Naive B cell (primary cell): Measurements from ENCODE around the gene NF2. TPM values are rescaled to one million over a fixed set of nuclear protein-coding genes. Genes with fewer than 3 reads are reported as not detected.
A peak's percentile ranks its signal among the peaks of the same experiment; 100 is the strongest.

Source experiments
- ATAC-seq, 2 donors: fragments of 150-1000 bp; cut with Tn5 transposase; 2 replicates each; pipeline ENCODE4 v1.10.0; 2021; ENCODE audit warnings: low read depth in 2 of 2, mild to moderate bottlenecking in 2 of 2, moderate library complexity in 2 of 2
- DNase-seq: peaks from one replicate; pipeline ENCODE4 v3.0.0; 2022
- H3K27ac Mint-ChIP-seq, 6 donors: one replicate each; pipeline ENCODE4 v1.8.0; 2020 to 2022; ENCODE audit warnings: mild to moderate bottlenecking in 6 of 6, mixed read lengths in 6 of 6, moderate library complexity in 5 of 6, inconsistent platforms in 2 of 6
- H3K27me3 Mint-ChIP-seq, 3 donors: one replicate each; pipeline ENCODE4 v1.8.0; 2021 to 2022; ENCODE audit warnings: mixed read lengths in 3 of 3, mild to moderate bottlenecking in 1 of 3
- H3K36me3 Mint-ChIP-seq, 2 donors: one replicate each; pipeline ENCODE4 v1.8.0; 2020 to 2022; ENCODE audit warnings: mixed read lengths in 2 of 2, inconsistent platforms in 1 of 2, mild to moderate bottlenecking in 1 of 2
- H3K4me1 Mint-ChIP-seq, 3 donors: one replicate each; pipeline ENCODE4 v1.8.0; 2020 to 2022; ENCODE audit warnings: mixed read lengths in 3 of 3, inconsistent platforms in 1 of 3, mild to moderate bottlenecking in 1 of 3, moderate library complexity in 1 of 3
- H3K4me3 Mint-ChIP-seq, 8 donors: one replicate each; pipeline ENCODE4 v1.8.0; 2020 to 2022; ENCODE audit warnings: mild to moderate bottlenecking in 8 of 8, mixed read lengths in 8 of 8, moderate library complexity in 8 of 8, inconsistent platforms in 2 of 8
- H3K9me3 Mint-ChIP-seq, 7 donors: one replicate each; pipeline ENCODE4 v1.8.0; 2020 to 2022; ENCODE audit warnings: mixed read lengths in 7 of 7, mild to moderate bottlenecking in 5 of 7, inconsistent platforms in 2 of 7, moderate library complexity in 1 of 7
- polyA plus RNA-seq, 6 donors: library from polyadenylated mRNA; unstranded; fragments of 300-500 nt; fragmentation: Illumina TruSeq; gene quantifications; one replicate each; pipeline ENCODE4 v1.2.3, GENCODE V29; 2021; ENCODE audit warnings: low read depth in 6 of 6

NF2 gene
- polyA plus RNA-seq, 6 donors from 2014 or later: 6.5 to 23.7 (median 20.0) TPM

DNA sequence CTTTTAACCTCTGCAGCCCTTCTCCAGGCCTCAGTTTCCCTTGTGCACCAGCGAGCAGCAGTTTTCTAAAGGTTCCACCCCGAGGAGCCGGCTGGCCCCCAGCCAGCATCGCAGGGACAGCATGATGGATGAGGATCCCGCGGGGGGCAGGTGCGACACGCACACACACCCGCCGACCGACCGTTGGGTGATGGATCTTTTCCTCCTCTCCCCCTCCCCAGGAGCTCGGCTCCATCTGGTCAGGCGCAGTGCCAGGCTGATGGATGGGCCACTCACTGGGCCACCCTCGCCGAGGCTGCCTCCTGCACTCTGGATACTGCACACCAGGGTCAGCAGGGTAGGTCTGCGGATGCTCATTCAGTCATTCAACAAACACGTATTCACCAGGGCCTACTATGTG lies 103.6 kb downstream of the NF2 start:
- H3K4me3 Mint-ChIP-seq: no peak overlapping the region
- H3K27ac Mint-ChIP-seq: peak overlapping the region in 1 of 6 donors; percentile 61
- H3K9me3 Mint-ChIP-seq: peaks cover 0 to 1% (median 0%) of the 10 kb centered on the region in 7 donors
- H3K36me3 Mint-ChIP-seq: peaks cover 0 to 4% of the 10 kb centered on the region in 2 donors
- H3K27me3 Mint-ChIP-seq: peaks cover 9 to 44% (median 23%) of the 10 kb centered on the region in 3 donors
- ATAC-seq: no peak
- DNase-seq: no peak
- H3K4me1 Mint-ChIP-seq: peaks cover 3 to 10% (median 7%) of the 10 kb centered on the region in 3 donors

DNA sequence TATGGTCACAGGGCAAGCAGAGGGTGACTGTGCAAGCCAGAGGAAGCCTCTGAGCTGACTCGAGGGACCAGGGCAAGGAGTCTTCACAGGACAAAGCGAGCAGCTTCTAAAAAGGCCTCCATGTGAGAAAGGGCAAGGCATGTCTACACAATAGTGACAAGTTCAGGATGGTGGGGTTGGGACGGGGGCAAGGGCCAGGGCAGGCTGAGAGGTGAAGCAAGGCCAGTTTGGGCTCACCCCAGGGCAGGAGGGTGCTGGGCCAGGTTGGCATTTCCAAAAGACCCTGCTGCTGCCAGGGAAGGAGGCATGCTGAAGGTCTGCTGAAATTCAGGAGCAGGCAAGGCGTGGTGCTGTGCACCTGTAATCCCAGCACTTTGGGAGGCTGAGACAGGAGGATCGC lies 104.0 kb downstream of the NF2 start:
- Mint-ChIP-seq H3K4me3 (peak overlapping the region in 1 of 8 donors; percentile 16), H3K27me3 (peaks cover 11 to 49% (median 27%) of the 10 kb centered on the region in 3 donors), H3K4me1 (peaks cover 0 to 10% (median 9%) of the 10 kb centered on the region in 3 donors), H3K27ac (peak overlapping the region in 1 of 6 donors; percentile 61), H3K9me3 (peaks cover 0 to 2% (median 0%) of the 10 kb centered on the region in 7 donors), H3K36me3 (peaks cover 0 to 5% of the 10 kb centered on the region in 2 donors)
- DNase-seq (no peak), ATAC-seq (no peak)

DNA sequence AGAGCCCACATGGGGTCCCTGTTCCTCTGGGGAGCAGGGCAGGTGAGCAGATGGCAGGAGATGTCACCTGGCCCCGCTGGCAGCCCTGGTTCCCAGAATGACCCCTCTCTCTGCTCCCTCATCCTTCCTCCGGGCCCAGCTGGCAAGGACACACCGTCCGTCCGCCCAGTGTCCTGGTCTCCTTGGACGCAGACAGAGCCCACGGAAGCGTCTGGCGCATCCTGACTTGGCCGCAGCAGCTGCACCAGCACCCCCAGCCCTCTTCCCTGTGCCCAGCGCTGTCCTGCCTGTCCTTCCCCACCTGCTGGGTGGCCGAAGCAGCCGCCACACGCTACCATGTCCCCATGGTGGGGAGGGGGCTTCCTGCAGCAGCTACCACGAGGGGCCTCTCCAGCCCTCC lies 106.8 kb downstream of the NF2 start:
- peaks cover 0 to 5% (median 0%) of the 10 kb centered on the region in 3 donors for H3K4me1 Mint-ChIP-seq
- ATAC-seq: no peak
- DNase-seq: no peak
- H3K27ac Mint-ChIP-seq: no peak overlapping the region
- peaks cover 0 to 5% of the 10 kb centered on the region in 2 donors for H3K36me3 Mint-ChIP-seq
- peaks cover 11 to 57% (median 20%) of the 10 kb centered on the region in 3 donors for H3K27me3 Mint-ChIP-seq
- H3K4me3 Mint-ChIP-seq: no peak overlapping the region
- peaks cover 0 to 2% (median 0%) of the 10 kb centered on the region in 7 donors for H3K9me3 Mint-ChIP-seq

DNA sequence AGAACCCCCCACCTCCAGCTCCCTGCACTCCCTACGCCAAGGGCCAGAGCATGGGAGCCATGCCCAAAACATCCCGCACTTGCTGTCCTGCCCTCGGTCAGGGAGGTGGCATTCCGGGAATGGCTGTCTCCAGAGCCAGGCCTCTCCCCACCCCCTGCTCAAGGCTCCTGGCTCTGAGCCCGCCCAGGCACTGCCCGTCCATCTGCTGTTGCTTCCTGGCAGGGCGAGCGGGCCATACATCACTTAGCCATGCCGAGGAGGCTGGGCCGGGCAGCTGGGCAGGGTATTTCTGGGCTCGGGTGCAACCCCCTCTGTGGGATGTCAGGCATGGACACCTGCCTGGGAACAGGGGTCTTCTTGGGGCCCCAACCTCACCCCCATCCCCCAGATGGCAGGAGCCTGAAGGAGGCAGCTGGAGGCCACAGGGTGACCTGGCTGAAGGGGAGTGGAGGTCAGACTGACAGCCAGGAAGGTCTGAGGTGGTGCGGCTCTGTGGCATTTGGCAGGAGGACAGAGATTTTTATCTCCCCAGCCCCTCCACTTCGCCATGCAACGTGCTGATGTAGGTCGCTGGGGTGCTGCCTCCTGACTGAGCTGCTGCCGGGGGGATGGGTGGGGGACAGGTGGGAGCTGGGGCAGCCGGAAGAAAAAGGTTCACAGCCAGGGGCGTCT lies 107.6 kb downstream of the NF2 start:
- Mint-ChIP-seq H3K9me3 (peaks cover 0 to 2% (median 0%) of the 10 kb centered on the region in 7 donors), H3K4me3 (no peak overlapping the region), H3K36me3 (peaks cover 0 to 5% of the 10 kb centered on the region in 2 donors), H3K27me3 (peaks cover 11 to 62% (median 25%) of the 10 kb centered on the region in 3 donors), H3K27ac (no peak overlapping the region), H3K4me1 (peaks cover 0 to 5% (median 0%) of the 10 kb centered on the region in 3 donors)
- ATAC-seq (no peak), DNase-seq (no peak)

DNA sequence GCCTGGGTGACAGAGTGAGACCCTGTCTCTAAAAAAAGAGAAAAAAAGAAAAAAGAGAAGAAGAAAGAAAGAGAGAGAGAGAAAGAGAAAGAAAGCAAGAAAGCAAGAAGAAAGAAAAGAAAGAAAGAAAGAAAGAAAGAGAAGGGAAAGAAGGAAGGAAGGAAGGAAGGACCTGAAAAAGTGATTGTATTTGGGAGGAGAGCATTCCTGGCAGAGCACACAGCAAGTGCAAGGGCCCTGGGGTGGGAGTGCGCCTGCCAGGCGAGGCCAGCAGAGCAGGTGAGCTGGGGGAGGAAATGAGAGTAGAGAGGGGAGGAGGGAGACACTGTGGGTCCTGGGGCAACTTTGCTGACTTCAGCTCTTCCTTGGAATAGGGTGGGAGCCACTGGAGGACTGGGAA lies 108.7 kb downstream of the NF2 start:
- H3K27me3 Mint-ChIP-seq: peaks cover 19 to 62% (median 33%) of the 10 kb centered on the region in 3 donors
- peaks cover 0 to 2% (median 0%) of the 10 kb centered on the region in 7 donors for H3K9me3 Mint-ChIP-seq
- ATAC-seq: no peak
- peaks cover 0 to 5% of the 10 kb centered on the region in 2 donors for H3K36me3 Mint-ChIP-seq
- peaks cover 0 to 5% (median 0%) of the 10 kb centered on the region in 3 donors for H3K4me1 Mint-ChIP-seq
- H3K4me3 Mint-ChIP-seq: no peak overlapping the region
- no peak for DNase-seq
- peak overlapping the region in 1 of 6 donors; percentile 28 for H3K27ac Mint-ChIP-seq

DNA sequence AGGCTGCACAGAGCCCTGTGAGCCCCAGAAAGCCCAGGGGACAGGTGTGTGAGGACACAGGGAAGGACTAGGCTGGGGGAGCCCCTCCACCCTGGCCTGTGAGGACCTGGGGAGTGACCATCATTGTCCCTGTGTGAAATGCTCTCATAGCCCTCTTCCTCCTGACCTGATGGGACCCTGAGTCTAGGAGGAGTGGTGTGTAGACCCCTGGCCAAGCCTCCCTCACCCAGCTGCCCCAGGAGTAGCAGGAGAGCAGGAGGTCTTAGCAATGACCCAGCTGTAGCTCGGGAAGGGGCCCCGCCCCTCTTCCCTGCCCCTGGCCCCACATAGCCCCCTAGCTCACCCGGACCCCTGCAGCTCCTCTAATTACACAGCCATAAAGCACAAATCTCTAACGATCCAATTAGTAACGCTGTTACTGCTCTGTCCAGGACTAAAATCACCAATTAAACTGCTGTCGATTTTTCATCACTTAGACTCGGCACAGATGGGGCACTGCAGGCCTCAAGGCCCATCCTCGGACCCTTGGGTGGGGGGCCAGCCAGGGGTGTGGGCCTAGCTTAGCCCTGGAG lies 109.8 kb downstream of the NF2 start:
- H3K27ac Mint-ChIP-seq: no peak overlapping the region
- no peak overlapping the region for H3K4me3 Mint-ChIP-seq
- DNase-seq: no peak
- peaks cover 0 to 5% (median 0%) of the 10 kb centered on the region in 3 donors for H3K4me1 Mint-ChIP-seq
- peaks cover 0 to 5% of the 10 kb centered on the region in 2 donors for H3K36me3 Mint-ChIP-seq
- no peak for ATAC-seq
- H3K27me3 Mint-ChIP-seq: peaks cover 19 to 68% (median 37%) of the 10 kb centered on the region in 3 donors
- H3K9me3 Mint-ChIP-seq: peaks cover 0 to 2% (median 0%) of the 10 kb centered on the region in 7 donors

DNA sequence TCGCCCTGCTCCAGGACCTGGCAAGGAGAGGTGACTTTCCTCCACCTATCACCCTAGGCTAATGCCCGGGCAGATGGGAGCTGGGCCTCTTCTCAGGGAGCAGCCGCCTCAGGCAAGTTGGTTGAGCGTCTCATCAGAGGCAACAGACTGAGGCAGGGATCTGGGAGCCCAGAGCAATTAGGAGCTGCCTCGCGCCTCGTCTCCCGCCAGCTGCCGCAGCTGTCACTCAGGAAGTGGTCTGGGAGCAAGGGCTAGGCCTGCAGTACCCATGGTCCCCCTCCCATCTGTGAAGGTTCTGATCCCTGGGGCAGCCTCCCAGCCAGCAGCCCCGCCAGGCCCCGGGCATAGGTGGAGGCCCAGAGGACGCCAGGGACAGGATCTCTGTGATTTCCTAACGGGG lies 111.8 kb downstream of the NF2 start:
- DNase-seq (no peak), ATAC-seq (no peak)
- Mint-ChIP-seq H3K4me3 (peak overlapping the region in 1 of 8 donors; percentile 25), H3K4me1 (peaks cover 7 to 13% (median 11%) of the 10 kb centered on the region in 3 donors), H3K27me3 (peaks cover 28 to 77% (median 53%) of the 10 kb centered on the region in 3 donors), H3K27ac (no peak overlapping the region), H3K36me3 (peaks cover 0 to 5% of the 10 kb centered on the region in 2 donors), H3K9me3 (peaks cover 0 to 2% (median 0%) of the 10 kb centered on the region in 7 donors)

DNA sequence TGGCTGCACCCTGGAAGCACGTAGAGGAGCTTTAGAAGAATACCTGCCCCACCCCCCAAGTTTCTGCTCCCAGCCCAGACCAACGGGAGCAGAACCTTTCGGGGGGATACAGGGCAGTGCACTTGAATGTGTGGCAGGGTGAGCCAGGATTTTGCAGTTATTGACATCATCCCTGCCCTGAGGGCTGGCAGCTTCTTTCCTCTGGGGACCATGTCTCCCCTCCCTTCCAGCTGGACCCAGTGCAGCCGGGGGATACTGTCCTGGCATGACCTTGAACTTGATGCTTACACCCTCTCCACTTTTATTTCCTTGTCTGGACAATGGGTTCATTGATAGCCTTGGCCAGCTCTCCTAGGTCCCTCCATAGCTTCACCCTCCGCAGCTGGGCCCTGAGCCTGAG lies 112.3 kb downstream of the NF2 start:
- H3K27ac Mint-ChIP-seq: no peak overlapping the region
- peaks cover 28 to 73% (median 53%) of the 10 kb centered on the region in 3 donors for H3K27me3 Mint-ChIP-seq
- H3K4me1 Mint-ChIP-seq: peaks cover 7 to 13% (median 11%) of the 10 kb centered on the region in 3 donors
- DNase-seq: no peak
- peaks cover 0 to 2% (median 0%) of the 10 kb centered on the region in 7 donors for H3K9me3 Mint-ChIP-seq
- no peak overlapping the region for H3K4me3 Mint-ChIP-seq
- H3K36me3 Mint-ChIP-seq: peaks cover 0 to 5% of the 10 kb centered on the region in 2 donors
- ATAC-seq: no peak

DNA sequence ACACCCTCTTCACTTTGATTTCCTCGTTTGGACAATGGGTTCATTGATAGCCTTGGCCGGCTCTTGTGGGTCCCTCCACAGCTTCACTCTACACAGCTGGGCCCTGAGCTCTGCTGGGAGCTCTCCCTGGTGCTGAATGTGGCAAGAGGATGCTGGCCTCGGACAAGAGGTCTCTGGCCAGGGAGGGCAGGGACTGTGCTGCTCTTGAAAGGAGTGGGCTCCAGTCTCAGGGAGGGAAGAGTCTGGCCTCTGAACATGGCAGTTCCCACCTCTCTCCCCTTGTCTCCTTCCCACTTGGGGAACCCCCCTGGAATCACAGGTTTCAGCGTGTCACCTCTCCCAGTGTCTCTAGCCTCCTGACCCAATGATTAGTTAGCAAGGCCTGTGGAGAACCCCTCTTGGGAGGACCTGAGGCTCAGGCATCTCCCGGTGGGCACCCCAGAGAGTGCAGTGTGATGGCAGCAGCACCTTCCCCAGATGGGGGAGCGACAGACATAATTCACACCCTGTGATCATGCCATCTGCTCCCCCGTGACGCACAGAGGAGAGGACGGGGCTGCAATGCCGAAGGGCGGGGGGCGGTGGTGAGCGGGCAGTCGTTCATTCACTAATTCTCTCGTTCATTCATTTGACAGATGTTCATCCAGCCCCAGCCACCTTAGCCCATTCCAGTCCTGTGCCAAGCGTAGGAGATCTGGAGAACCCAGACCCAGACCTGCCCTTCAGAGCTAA lies 113.5 kb downstream of the NF2 start:
- Mint-ChIP-seq H3K27me3 (peaks cover 23 to 75% (median 56%) of the 10 kb centered on the region in 3 donors), H3K36me3 (peaks cover 0 to 1% of the 10 kb centered on the region in 2 donors), H3K4me3 (peak overlapping the region in 2 of 8 donors; percentile 43 to 47), H3K4me1 (peaks cover 7 to 14% (median 11%) of the 10 kb centered on the region in 3 donors), H3K27ac (peak overlapping the region in 1 of 6 donors; percentile 88), H3K9me3 (peaks cover 0 to 2% (median 0%) of the 10 kb centered on the region in 7 donors)
- no peak for ATAC-seq
- DNase-seq: no peak

DNA sequence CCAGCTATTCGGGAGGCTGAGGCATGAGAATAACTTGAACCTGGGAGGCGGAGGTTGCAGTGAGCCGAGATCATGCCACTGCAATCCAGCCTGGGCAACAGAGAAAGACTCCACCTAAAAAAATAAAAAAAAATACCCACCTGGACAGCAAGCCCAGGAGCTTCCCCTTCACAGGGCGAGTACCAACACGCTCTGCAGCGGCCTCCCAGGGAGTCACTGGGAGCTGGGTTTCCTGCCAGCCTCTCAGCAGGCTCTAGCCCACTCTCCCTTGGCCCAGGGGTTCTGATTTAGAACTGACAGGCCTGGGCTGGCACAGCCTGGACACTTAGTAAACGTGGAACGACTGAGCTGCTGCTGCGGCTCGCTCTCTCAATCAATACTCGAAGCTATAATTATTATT lies 114.4 kb downstream of the NF2 start:
- Mint-ChIP-seq H3K4me3 (peak overlapping the region in 1 of 8 donors; percentile 47), H3K36me3 (no peaks in the 10 kb centered on the region), H3K27ac (no peak overlapping the region), H3K9me3 (no peaks in the 10 kb centered on the region), H3K4me1 (peaks cover 7 to 14% (median 8%) of the 10 kb centered on the region in 3 donors), H3K27me3 (peaks cover 21 to 75% (median 53%) of the 10 kb centered on the region in 3 donors)
- ATAC-seq (no peak), DNase-seq (no peak)

DNA sequence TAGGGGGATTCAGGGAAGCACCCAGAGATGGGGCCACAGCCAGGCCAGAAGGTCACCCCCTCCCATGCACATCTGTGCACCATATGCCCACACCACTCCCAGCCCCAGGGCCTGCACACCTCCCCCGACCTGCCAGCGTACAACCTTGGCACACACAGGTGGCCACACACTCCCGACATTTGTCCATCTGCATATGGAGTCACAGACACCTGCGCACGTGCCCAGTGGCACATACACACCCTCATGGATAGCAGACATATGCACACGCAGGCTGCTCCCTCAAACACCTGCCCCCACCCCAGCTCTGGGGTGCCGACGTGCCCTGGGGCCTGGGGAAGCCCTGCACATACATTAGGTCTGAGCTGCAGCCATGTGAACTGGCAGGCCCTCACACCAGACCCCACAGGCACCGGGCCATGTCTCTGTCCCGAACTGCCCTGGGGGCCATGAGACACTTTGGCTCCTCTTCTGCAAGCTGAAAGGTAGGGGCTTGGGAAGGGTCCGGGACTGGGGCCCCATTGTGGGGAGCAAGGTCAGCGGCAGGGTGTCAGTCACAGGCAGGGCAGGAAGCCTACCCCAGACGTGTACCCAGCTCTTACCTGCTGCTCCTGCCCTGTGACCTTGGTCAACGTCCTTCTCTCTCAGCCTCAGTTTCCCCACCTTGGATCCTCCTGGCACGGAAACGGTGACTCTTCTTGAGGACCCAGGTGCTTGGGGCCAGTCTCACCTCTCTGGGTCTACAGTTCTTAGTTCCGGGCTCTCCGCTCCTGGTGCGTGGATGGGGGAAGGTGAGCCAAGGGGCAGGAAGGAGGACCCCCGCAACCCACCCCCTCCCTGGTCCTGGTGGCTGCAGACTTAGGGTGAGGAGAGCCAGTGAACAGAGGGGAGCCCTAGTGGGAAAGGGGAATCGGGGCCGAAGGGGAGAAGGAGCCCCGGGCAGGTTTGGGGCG lies 115.8 kb downstream of the NF2 start:
- ATAC-seq (no peak), DNase-seq (no peak)
- Mint-ChIP-seq H3K4me1 (peaks cover 7 to 14% (median 8%) of the 10 kb centered on the region in 3 donors), H3K27ac (no peak overlapping the region), H3K36me3 (no peaks in the 10 kb centered on the region), H3K4me3 (peak overlapping the region in 7 of 8 donors; percentile 7 to 74 (median 55)), H3K9me3 (no peaks in the 10 kb centered on the region), H3K27me3 (peaks cover 21 to 75% (median 56%) of the 10 kb centered on the region in 3 donors)

DNA sequence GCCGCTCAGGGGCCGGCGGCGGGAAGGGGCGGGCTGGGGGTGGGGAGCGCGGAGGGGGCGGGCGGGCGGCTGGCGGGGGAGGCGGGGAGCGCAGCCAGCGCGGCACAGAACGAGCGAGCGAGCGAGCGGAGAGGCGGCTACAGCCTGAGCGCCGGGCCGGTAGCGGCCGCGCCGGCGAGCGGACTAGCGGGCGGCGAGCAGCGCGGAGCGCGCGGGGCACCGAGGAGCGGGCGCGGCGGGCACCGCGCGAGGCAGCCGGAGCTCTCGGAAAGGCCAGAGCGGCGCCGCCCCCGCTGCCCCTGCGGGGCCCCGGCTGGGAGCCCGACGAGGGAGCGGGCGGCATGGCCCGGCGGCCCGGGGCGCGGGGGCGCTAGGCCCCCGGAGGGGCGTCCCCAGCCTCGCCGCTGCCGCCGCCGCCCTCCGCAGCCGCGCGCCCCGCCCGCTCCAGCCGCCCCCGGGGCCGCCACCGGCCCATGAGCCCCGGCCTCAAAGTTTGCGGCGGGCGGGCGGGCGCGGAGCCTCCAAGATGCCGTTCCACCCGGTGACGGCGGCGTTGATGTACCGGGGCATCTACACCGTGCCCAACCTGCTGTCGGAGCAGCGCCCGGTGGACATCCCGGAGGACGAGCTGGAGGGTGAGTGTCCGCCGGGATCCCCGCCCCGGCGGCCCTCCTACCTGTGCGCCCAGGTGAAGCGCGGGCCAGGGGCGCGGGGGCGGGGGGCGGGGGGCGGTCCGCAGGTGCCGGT lies 116.6 kb downstream of the NF2 start, which contains the start of gene CABP7:
CABP7 (plus strand) TSS at position 105 of the 747 bp plus-strand sequence; CDS start at position 527, 422 bp downstream.
- Mint-ChIP-seq H3K4me1 (peaks cover 7 to 14% (median 8%) of the 10 kb centered on the region in 3 donors), H3K36me3 (no peaks in the 10 kb centered on the region), H3K9me3 (no peaks in the 10 kb centered on the region), H3K4me3 (peak within 1 kb of the TSS in 7 of 8 donors; percentile 7 to 74 (median 55)), H3K27ac (no peak within 1 kb of the TSS), H3K27me3 (peaks cover 21 to 69% (median 56%) of the 10 kb centered on the region in 3 donors)
- DNase-seq (no peak), ATAC-seq (peak in 1 of 2 donors; percentile 23)
